Hepatocyte (in vitro differentiated cells): Measurements from ENCODE around the gene CLDN3. TPM values are rescaled to one million over a fixed set of nuclear protein-coding genes. Genes with fewer than 3 reads are reported as not detected.

Experiments used
- DNase-seq: peaks from one replicate; pipeline ENCODE4 v3.0.0-alpha.2; 2016; ENCODE audit warnings: low spot score
- H2AFZ ChIP-seq: fragments of 200-600 bp; sonication (generic); 2 replicates; pipeline ENCODE4 v1.6.0; 2016; ENCODE audit warnings: antibody characterized with exemption, mild to moderate bottlenecking
- H3K27ac ChIP-seq: fragments of 200-600 bp; sonication (generic); 2 replicates; pipeline ENCODE4 v1.5.1; 2016; ENCODE audit warnings: mild to moderate bottlenecking
- H3K27me3 ChIP-seq: fragments of 200-600 bp; sonication (generic); 2 replicates; pipeline ENCODE4 v1.6.1; 2016
- H3K36me3 ChIP-seq: fragments of 200-600 bp; sonication (generic); replicated peaks from 2 replicates; pipeline ENCODE4 v1.5.1; 2016; ENCODE audit warnings: low read depth; ENCODE audit not compliant: insufficient read depth
- H3K4me1 ChIP-seq: fragments of 200-600 bp; sonication (generic); 2 replicates; pipeline ENCODE4 v1.5.1; 2016; ENCODE audit warnings: mild to moderate bottlenecking, moderate library complexity; ENCODE audit not compliant: insufficient read depth
- H3K4me2 ChIP-seq: fragments of 200-600 bp; sonication (generic); 2 replicates; pipeline ENCODE4 v1.6.0; 2016
- H3K4me3 ChIP-seq: fragments of 200-600 bp; sonication (generic); 2 replicates; pipeline ENCODE4 v1.5.1; 2016; ENCODE audit warnings: mild to moderate bottlenecking
- H3K79me2 ChIP-seq: fragments of 200-600 bp; sonication (generic); 2 replicates; pipeline ENCODE4 v1.6.0; 2017; ENCODE audit warnings: mild to moderate bottlenecking
- H3K9me2 ChIP-seq: fragments of 200-600 bp; sonication (generic); replicated peaks from 2 replicates; pipeline ENCODE4 v1.6.0; 2017; ENCODE audit warnings: mild to moderate bottlenecking; ENCODE audit not compliant: insufficient read depth
- H3K9me3 ChIP-seq: fragments of 200-600 bp; sonication (generic); 2 replicates; pipeline ENCODE4 v1.5.1; 2016; ENCODE audit warnings: low read depth, mild to moderate bottlenecking
- H4K20me1 ChIP-seq: fragments of 200-600 bp; sonication (generic); 2 replicates; pipeline ENCODE4 v1.6.0; 2016; ENCODE audit warnings: mild to moderate bottlenecking; ENCODE audit not compliant: insufficient read depth, poor library complexity, severe bottlenecking
- CTCF ChIP-seq: fragments of 200-600 bp; sonication (generic); IDR thresholded peaks from 2 replicates; pipeline ENCODE4 v1.5.1; 2016; ENCODE audit warnings: antibody characterized with exemption, mild to moderate bottlenecking; ENCODE audit not compliant: poor library complexity
- EZH2 ChIP-seq: fragments of 200-600 bp; sonication (generic); IDR thresholded peaks from 2 replicates; pipeline ENCODE4 v1.6.1; 2016; ENCODE audit warnings: antibody characterized with exemption, mild to moderate bottlenecking, borderline replicate concordance
- EZH2phosphoT487 ChIP-seq: fragments of 200-600 bp; sonication (generic); IDR thresholded peaks from one replicate; pipeline ENCODE4 v1.6.1; 2018; ENCODE audit warnings: antibody characterized with exemption, mild to moderate bottlenecking, low read depth, moderate library complexity; ENCODE audit not compliant: unreplicated experiment, severe bottlenecking
- WGBS: methylation state at CpG from one replicate; pipeline ENCODE4 v1.1.6; 2016; ENCODE audit warnings: low lambda C conversion rate; ENCODE audit errors: missing lambda C conversion rate; 5-methylcytosine and 5-hydroxymethylcytosine counted together
- polyA plus RNA-seq: library from polyadenylated mRNA; unstranded; fragments of >200 nt; fragmentation: Nextera tagmentation; extraction: Ambion mirVana; gene quantifications from 2 replicates; pipeline ENCODE4 v1.2.1, GENCODE V29; 2016
- total RNA-seq: library from RNA; depleted of rRNA; stranded (reverse); fragments of >200 nt; gene quantifications from 2 replicates; pipeline ENCODE4 v1.2.3, GENCODE V29; 2014

CLDN3 gene
- total and polyA plus RNA-seq, 2 experiments from 2014 or later, result 53.7 to 142 TPM

- H3K79me2 ChIP-seq, result peaks cover 21% of the 10 kb centered on the region
- H3K4me2 ChIP-seq, result peak within 1 kb of the TSS; percentile 90
- no peaks in the 10 kb centered on the region for H3K27me3 ChIP-seq
- H3K4me3 ChIP-seq, result peak within 1 kb of the TSS; percentile 41
- H2AFZ ChIP-seq, result peak within 1 kb of the TSS; percentile 58
- DNase-seq, result peak; percentile 99
- H3K4me1 ChIP-seq, result peaks cover 42% of the 10 kb centered on the region
- TF ChIP-seq CTCF (no peak), EZH2 (no peak), EZH2phosphoT487 (no peak)
- no peaks in the 10 kb centered on the region for H3K9me2 ChIP-seq
- H3K36me3 ChIP-seq, result no peaks in the 10 kb centered on the region
- WGBS, result 2% methylated on average over 43 of the region's 84 CpGs
- no peaks in the 10 kb centered on the region for H3K9me3 ChIP-seq
- peak within 1 kb of the TSS; percentile 98 for H3K27ac ChIP-seq
- no peaks in the 10 kb centered on the region for H4K20me1 ChIP-seq
These were observed 31.3 kb downstream of the CLDN3 start, which contains the start of gene ABHD11 for GRCh38 chr7:73738612-73739386. ABHD11 (minus strand) TSS chr7:73738802; CDS start chr7:73738770, 32 bp downstream.

GRCh38 chr7:73738220-73738611 lies 31.9 kb downstream of the CLDN3 start:
- H3K36me3 ChIP-seq, result no peaks in the 10 kb centered on the region
- peak overlapping the region; percentile 95 for H3K27ac ChIP-seq
- H4K20me1 ChIP-seq, result no peaks in the 10 kb centered on the region
- H3K4me1 ChIP-seq, result peaks cover 37% of the 10 kb centered on the region
- H2AFZ ChIP-seq, result peak overlapping the region; percentile 51
- no peaks in the 10 kb centered on the region for H3K27me3 ChIP-seq
- TF ChIP-seq EZH2phosphoT487 (no peak), EZH2 (no peak), CTCF (no peak)
- H3K4me3 ChIP-seq, result peak overlapping the region; percentile 41
- H3K79me2 ChIP-seq, result peaks cover 21% of the 10 kb centered on the region
- no peaks in the 10 kb centered on the region for H3K9me2 ChIP-seq
- 5% methylated on average over 20 of the region's 24 CpGs for WGBS
- peak; percentile 84 for DNase-seq
- H3K4me2 ChIP-seq, result peak overlapping the region; percentile 90
- H3K9me3 ChIP-seq, result no peaks in the 10 kb centered on the region

GRCh38 chr7:73737491-73738219 lies 32.4 kb downstream of the CLDN3 start:
- H3K27ac ChIP-seq, result peak overlapping the region; percentile 95
- peak overlapping the region; percentile 90 for H3K4me2 ChIP-seq
- no peaks in the 10 kb centered on the region for H3K9me2 ChIP-seq
- no peaks in the 10 kb centered on the region for H3K9me3 ChIP-seq
- no peaks in the 10 kb centered on the region for H3K36me3 ChIP-seq
- H3K4me1 ChIP-seq, result peaks cover 37% of the 10 kb centered on the region
- H3K79me2 ChIP-seq, result peaks cover 21% of the 10 kb centered on the region
- WGBS, result 80% methylated on average over 17 of the region's 17 CpGs
- TF ChIP-seq EZH2 (no peak), EZH2phosphoT487 (no peak), CTCF (no peak)
- H4K20me1 ChIP-seq, result no peaks in the 10 kb centered on the region
- peak overlapping the region; percentile 51 for H2AFZ ChIP-seq
- H3K27me3 ChIP-seq, result no peaks in the 10 kb centered on the region
- peak overlapping the region; percentile 41 for H3K4me3 ChIP-seq
- DNase-seq, result no peak
